K562 (cell line): ENCODE measurements around the gene PODNL1. TPM values are rescaled to one million over a fixed set of nuclear protein-coding genes. Genes with fewer than 3 reads are reported as not detected.

Experiments used
- ATAC-seq: fragments of 200-7000 bp; cut with Tn5 transposase; 3 replicates; pipeline ENCODE4 v1.9.1; 2020; ENCODE audit warnings: moderate library complexity
- BruUV-seq: library from RNA; stranded (reverse); fragments of 400-500 nt; replicated peaks from 2 replicates; lab custom pipeline; 2021; lab: Mats Ljungman, UMichigan
- CTCF ChIA-PET: fragments of 300-600 bp; formaldehyde crosslinking; extraction: SDS; loops from one replicate; lab custom pipeline; 2021; ENCODE audit warnings: low intra/inter-chr PET ratio; lab: Yijun Ruan, JAX
- POLR2A ChIA-PET: fragments of 300-600, 350-650 bp; sonication (Branson Sonifier 250); formaldehyde crosslinking; extraction: SDS; loops from one replicate; lab custom pipeline; 2021; ENCODE audit warnings: antibody characterized with exemption, inconsistent platforms; lab: Yijun Ruan, JAX
- DNase-seq, 4 experiments: peaks; one replicate each; pipeline versions ENCODE4 v3.0.0 to v3.0.0-alpha.2; 2011 to 2018; ENCODE audit warnings: low spot score in 3 of 4, mixed read lengths in 3 of 4; ENCODE audit errors: extremely low read depth in 1 of 4
- FAIRE-seq: peaks from 2 replicates; lab custom pipeline; 2011; peaks lifted over from hg19 to GRCh38; lab: Jason Lieb, UNC
- H2AFZ ChIP-seq: 2 replicates; pipeline ENCODE4 v1.6.0; 2011; ENCODE audit warnings: low read depth, low read length, control low read depth, inconsistent platforms
- H3K27ac ChIP-seq: fragments of 200-600 bp; 3 replicates; pipeline ENCODE4 v1.8.0; 2011; ENCODE audit warnings: low read depth, mild to moderate bottlenecking, control low read depth, inconsistent platforms, low read length, moderate library complexity, mixed read lengths; ENCODE audit errors: extremely low read depth
- H3K27me3 ChIP-seq, 2 experiments: fragments of 300-600 bp in 1 of 2; 2 replicates in 1 of 2; 3 replicates in 1 of 2; pipeline versions ENCODE4 v1.6.0 to v1.8.0; 2011; ENCODE audit warnings: inconsistent platforms in 2 of 2, low read length in 2 of 2, mild to moderate bottlenecking in 1 of 2, mixed read lengths in 1 of 2, moderate library complexity in 1 of 2; ENCODE audit not compliant: control insufficient read depth in 2 of 2, insufficient read depth in 2 of 2
- H3K36me3 ChIP-seq: fragments of 300-600 bp; 3 replicates; pipeline ENCODE4 v1.8.0; 2011; ENCODE audit warnings: mild to moderate bottlenecking, low read length, inconsistent platforms; ENCODE audit not compliant: control insufficient read depth, insufficient read depth
- H3K4me1 ChIP-seq, 2 experiments: fragments of 200-600 bp in 1 of 2; replicated peaks in 1 of 2; 2 replicates in 1 of 2; 3 replicates in 1 of 2; pipeline versions ENCODE4 v1.5.1 to v1.8.0; 2011; ENCODE audit warnings: inconsistent platforms in 2 of 2, low read length in 2 of 2, mild to moderate bottlenecking in 1 of 2, mixed read lengths in 1 of 2, moderate library complexity in 1 of 2; ENCODE audit not compliant: control insufficient read depth in 2 of 2, insufficient read depth in 2 of 2
- H3K4me2 ChIP-seq: 2 replicates; pipeline ENCODE4 v1.6.1; 2011; ENCODE audit warnings: low read length, control low read depth, inconsistent platforms, mixed read lengths; ENCODE audit not compliant: insufficient read depth
- H3K4me3 ChIP-seq: fragments of 200-600 bp; sonication (generic), shearing (Covaris generic); 2 replicates; pipeline ENCODE4 v1.5.1; 2016; ENCODE audit warnings: control low read depth, inconsistent platforms
- H3K79me2 ChIP-seq: fragments of 200-600 bp; 3 replicates; pipeline ENCODE4 v1.8.0; 2011; ENCODE audit warnings: low read length, inconsistent platforms; ENCODE audit not compliant: control insufficient read depth, insufficient read depth
- H3K9ac ChIP-seq, 2 experiments: 2 replicates each; pipeline versions ENCODE4 v1.6.0 to v1.6.1; 2011; ENCODE audit warnings: low read depth in 2 of 2, low read length in 2 of 2, control low read depth in 1 of 2, inconsistent platforms in 1 of 2, mild to moderate bottlenecking in 1 of 2, mixed read lengths in 1 of 2; ENCODE audit not compliant: insufficient read depth in 1 of 2
- H3K9me1 ChIP-seq: one replicate; pipeline ENCODE4 v1.6.0; 2011; ENCODE audit warnings: inconsistent platforms, mild to moderate bottlenecking, low read length, moderate library complexity; ENCODE audit not compliant: control insufficient read depth, insufficient read depth
- H3K9me3 ChIP-seq: replicated peaks from 2 replicates; pipeline ENCODE4 v1.5.1; 2011; ENCODE audit warnings: low read depth, low read length, inconsistent platforms; ENCODE audit not compliant: control insufficient read depth, insufficient read depth
- H4K20me1 ChIP-seq: replicated peaks from 2 replicates; pipeline ENCODE4 v1.6.1; 2011; ENCODE audit warnings: low read length, inconsistent platforms, mixed read lengths; ENCODE audit not compliant: control insufficient read depth, insufficient read depth
- CBX3 ChIP-seq, 2 experiments: IDR thresholded peaks; 1 replicate in 1 of 2; 2 replicates in 1 of 2; pipeline ENCODE4 v1.6.1; 2012; ENCODE audit warnings: inconsistent platforms in 2 of 2, low read length in 2 of 2, borderline replicate concordance in 1 of 2, control low read depth in 1 of 2
- FOS ChIP-seq: IDR thresholded peaks from 3 replicates; pipeline ENCODE4 v1.6.1; 2011; ENCODE audit not compliant: insufficient read length; ENCODE audit errors: extremely low read depth
- FOXJ3 ChIP-seq: sonication (generic); formaldehyde crosslinking; IDR thresholded peaks from 2 replicates; pipeline ENCODE4 v1.4.0; 2020; ENCODE audit warnings: mild to moderate bottlenecking, missing genetic modification reagents
- NR4A1 ChIP-seq, 2 experiments: fragments of 250-450 bp in 1 of 2; fragments of 450-650 bp in 1 of 2; sonication (Bioruptor Pico) in 1 of 2; IDR thresholded peaks; 2 replicates each; pipeline versions ENCODE4 v1.4.0 to v1.6.1; 2016 to 2020; ENCODE audit warnings: mild to moderate bottlenecking in 2 of 2, missing compliant biosample characterization in 1 of 2, missing genetic modification characterization in 1 of 2, moderate library complexity in 1 of 2
- RAD51 ChIP-seq: fragments of 450-650 bp; IDR thresholded peaks from 2 replicates; pipeline ENCODE4 v1.7.1; 2016; ENCODE audit warnings: low read depth, mild to moderate bottlenecking, borderline replicate concordance
- ZNF146 ChIP-seq: IDR thresholded peaks from one replicate; pipeline ENCODE4 v1.6.1; 2018; ENCODE audit warnings: missing compliant biosample characterization; ENCODE audit not compliant: unreplicated experiment
- ZNF316 ChIP-seq: fragments of 450-650 bp; IDR thresholded peaks from 2 replicates; pipeline ENCODE4 v1.6.1; 2016
- ZNF354B ChIP-seq: fragments of 250-450 bp; sonication (Bioruptor Pico); IDR thresholded peaks from 2 replicates; pipeline ENCODE4 v1.4.0; 2020
- WGBS: fragments of 100-300 bp; shearing (Covaris generic); methylation state at CpG from one replicate; pipeline ENCODE4 v1.1.6; 2016; ENCODE audit warnings: low coverage, mixed read lengths; ENCODE audit not compliant: insufficient coverage; ENCODE audit errors: missing lambda C conversion rate; 5-methylcytosine and 5-hydroxymethylcytosine counted together
- in situ Hi-C: fragments of 300-500 bp; cut with MboI; formaldehyde crosslinking; loops from 4 replicates; pipeline ENCODE4 v1.15.0; 2018; ENCODE audit warnings: inconsistent platforms, mixed read lengths
- intact Hi-C: fragments of 100-400 bp; cut with micrococcal nuclease; formaldehyde crosslinking; loops from 2 replicates; pipeline ENCODE4 v1.14.2; 2022
- polyA plus RNA-seq, 8 experiments: library from polyadenylated mRNA; depleted of rRNA in 4 of 8; stranded (reverse) in 5 of 8; unstranded in 3 of 8; fragments of >200 nt; fragmentation: Nextera tagmentation in 2 of 8; fragmentation: Illumina TruSeq in 1 of 8; extraction: Ambion mirVana in 2 of 8; extraction: Trizol in 1 of 8; gene quantifications; 2 replicates each; pipeline versions ENCODE4 v1.2.1 to v1.2.3, GENCODE V29; 2011 to 2014; ENCODE audit warnings: inconsistent platforms in 1 of 8, missing spikeins in 1 of 8
- total RNA-seq, 7 experiments: library from RNA; depleted of rRNA in 6 of 7; stranded (reverse); fragments of >200 nt in 6 of 7; fragmentation: Illumina TruSeq in 2 of 7; extraction: Trizol in 2 of 7; gene quantifications; 2 replicates each; pipeline versions ENCODE4 v1.2.1 to v1.2.3, GENCODE V29; 2011 to 2021; ENCODE audit warnings: low replicate concordance in 1 of 7
- TF ChIP-seq, protein P1 (sequence below): sonication (generic); formaldehyde crosslinking; IDR thresholded peaks from 2 replicates; pipeline ENCODE4 v1.9.0; 2022; ENCODE audit warnings: mild to moderate bottlenecking, missing genetic modification reagents
- TF ChIP-seq, protein P2 (sequence below): sonication (generic); formaldehyde crosslinking; IDR thresholded peaks from 2 replicates; pipeline ENCODE4 v1.5.0; 2020; ENCODE audit warnings: missing genetic modification reagents
- TF ChIP-seq, protein P3 (sequence below), 2 experiments: fragments of 450-650 bp; formaldehyde crosslinking in 1 of 2; IDR thresholded peaks; 2 replicates each; pipeline versions ENCODE4 v1.4.0 to v1.6.1; 2014 to 2020; ENCODE audit warnings: mild to moderate bottlenecking in 2 of 2, borderline replicate concordance in 1 of 2, low read depth in 1 of 2

PODNL1 gene
- total and polyA plus RNA-seq, 9 of the 15 experiments (the other 6 are each of a cell fraction or from before 2014, with no cell fraction given) = 0.18 to 0.47 (median 0.23) TPM; not detected in 3

DNA sequence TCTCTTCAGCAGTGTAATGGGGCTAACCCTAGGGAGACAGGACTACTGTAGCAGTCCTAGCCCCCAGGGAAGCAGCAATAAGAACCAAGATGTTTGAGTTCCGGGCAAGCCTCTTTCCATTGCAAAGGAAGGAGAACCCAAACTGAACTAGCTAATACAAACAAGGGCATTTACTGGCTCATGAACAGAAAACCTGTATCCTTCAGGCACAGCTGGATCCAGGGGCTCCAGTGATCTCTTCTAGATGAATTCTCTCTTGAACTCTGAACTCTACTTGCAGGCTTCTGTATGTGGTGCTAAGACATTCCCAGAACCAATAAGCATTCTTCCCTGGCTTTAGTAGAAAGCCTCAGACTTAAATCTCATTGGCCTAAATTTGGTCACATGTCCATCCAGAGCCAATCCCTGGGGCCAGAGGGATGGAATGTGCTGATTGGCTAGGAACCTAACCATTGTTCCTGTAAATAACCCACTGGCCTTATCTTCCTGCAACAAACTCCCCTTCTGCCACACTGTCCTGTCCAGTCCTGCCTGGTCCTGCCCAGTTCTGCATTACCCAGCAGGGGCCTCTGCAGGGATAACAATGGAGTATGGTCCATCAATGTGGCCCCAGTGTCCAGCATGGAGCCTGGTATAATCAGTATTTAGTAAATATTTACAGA, 3.9 kb upstream of the PODNL1 start:
- BruUV-seq = no TSS peak
- ChIA-PET CTCF (no interaction called here), POLR2A (interaction anchor here (0.6 to 2.5 kb wide), 2 partner anchors 12 to 18 kb away, joined by 3 to 9 read pairs; no protein-coding TSS in a partner anchor)
- Histone ChIP-seq H3K9me1 (no peaks in the 10 kb centered on the region), H3K4me3 (no peak overlapping the region), H4K20me1 (0 out of 2 replicates have a peak, but pooled peaks cover 4% of the 10 kb centered on the region), H3K9ac (no peak overlapping the region), H3K27ac (no peak overlapping the region), H2AFZ (peak overlapping the region; percentile 58; the same call in 1 of the 2 replicates), H3K27me3 (peaks cover 0 to 3% of the 10 kb centered on the region in 2 experiments; a peak in 1 of 5 replicates), H3K4me1 (peaks cover 0 to 16% of the 10 kb centered on the region in 2 experiments; a peak in 3 of 5 replicates), H3K4me2 (no peak overlapping the region), H3K36me3 (no peaks in the 10 kb centered on the region), H3K79me2 (no peaks in the 10 kb centered on the region), H3K9me3 (peaks cover 7% of the 10 kb centered on the region; the same call in 1 of the 2 replicates)
- DNase-seq = peak; percentile 39 to 76 (median 61)
- peak; percentile 81 for FAIRE-seq
- 30% methylated on average over 1 of the region's 1 CpG for WGBS
- in situ Hi-C loops = no loop called here
- peak; percentile 85 for ATAC-seq
- intact Hi-C loops = no loop called here
- TF ChIP-seq, protein P1, sequence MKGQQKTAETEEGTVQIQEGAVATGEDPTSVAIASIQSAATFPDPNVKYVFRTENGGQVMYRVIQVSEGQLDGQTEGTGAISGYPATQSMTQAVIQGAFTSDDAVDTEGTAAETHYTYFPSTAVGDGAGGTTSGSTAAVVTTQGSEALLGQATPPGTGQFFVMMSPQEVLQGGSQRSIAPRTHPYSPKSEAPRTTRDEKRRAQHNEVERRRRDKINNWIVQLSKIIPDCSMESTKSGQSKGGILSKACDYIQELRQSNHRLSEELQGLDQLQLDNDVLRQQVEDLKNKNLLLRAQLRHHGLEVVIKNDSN (CRISPR knock-in tag) = peak; percentile 89
- TF ChIP-seq NR4A1 (CRISPR knock-in tag; IDR thresholded peaks at IDR 0.05) = no peak
- TF ChIP-seq NR4A1 (tag; IDR thresholded peaks at IDR 0.05) = no peak
- peak; percentile 81 for TF ChIP-seq RAD51
- TF ChIP-seq, protein P2, sequence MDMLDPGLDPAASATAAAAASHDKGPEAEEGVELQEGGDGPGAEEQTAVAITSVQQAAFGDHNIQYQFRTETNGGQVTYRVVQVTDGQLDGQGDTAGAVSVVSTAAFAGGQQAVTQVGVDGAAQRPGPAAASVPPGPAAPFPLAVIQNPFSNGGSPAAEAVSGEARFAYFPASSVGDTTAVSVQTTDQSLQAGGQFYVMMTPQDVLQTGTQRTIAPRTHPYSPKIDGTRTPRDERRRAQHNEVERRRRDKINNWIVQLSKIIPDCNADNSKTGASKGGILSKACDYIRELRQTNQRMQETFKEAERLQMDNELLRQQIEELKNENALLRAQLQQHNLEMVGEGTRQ (CRISPR knock-in tag) = peak; percentile 86
- no peak for TF ChIP-seq FOXJ3
- TF ChIP-seq ZNF316 = peak; percentile 2; the same call in 1 of the 2 replicates
- TF ChIP-seq ZNF354B = no peak
- TF ChIP-seq CBX3 (IDR thresholded peaks at IDR 0.05; ENCODE audit: borderline replicate concordance in 1 of 2, low read length in 2 of 2) = 0 out of 3 replicates have a peak, but pooled peaks of 1 of the 2 experiments have one; percentile 48
- TF ChIP-seq, protein P3, sequence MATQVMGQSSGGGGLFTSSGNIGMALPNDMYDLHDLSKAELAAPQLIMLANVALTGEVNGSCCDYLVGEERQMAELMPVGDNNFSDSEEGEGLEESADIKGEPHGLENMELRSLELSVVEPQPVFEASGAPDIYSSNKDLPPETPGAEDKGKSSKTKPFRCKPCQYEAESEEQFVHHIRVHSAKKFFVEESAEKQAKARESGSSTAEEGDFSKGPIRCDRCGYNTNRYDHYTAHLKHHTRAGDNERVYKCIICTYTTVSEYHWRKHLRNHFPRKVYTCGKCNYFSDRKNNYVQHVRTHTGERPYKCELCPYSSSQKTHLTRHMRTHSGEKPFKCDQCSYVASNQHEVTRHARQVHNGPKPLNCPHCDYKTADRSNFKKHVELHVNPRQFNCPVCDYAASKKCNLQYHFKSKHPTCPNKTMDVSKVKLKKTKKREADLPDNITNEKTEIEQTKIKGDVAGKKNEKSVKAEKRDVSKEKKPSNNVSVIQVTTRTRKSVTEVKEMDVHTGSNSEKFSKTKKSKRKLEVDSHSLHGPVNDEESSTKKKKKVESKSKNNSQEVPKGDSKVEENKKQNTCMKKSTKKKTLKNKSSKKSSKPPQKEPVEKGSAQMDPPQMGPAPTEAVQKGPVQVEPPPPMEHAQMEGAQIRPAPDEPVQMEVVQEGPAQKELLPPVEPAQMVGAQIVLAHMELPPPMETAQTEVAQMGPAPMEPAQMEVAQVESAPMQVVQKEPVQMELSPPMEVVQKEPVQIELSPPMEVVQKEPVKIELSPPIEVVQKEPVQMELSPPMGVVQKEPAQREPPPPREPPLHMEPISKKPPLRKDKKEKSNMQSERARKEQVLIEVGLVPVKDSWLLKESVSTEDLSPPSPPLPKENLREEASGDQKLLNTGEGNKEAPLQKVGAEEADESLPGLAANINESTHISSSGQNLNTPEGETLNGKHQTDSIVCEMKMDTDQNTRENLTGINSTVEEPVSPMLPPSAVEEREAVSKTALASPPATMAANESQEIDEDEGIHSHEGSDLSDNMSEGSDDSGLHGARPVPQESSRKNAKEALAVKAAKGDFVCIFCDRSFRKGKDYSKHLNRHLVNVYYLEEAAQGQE (IDR thresholded peaks at IDR 0.05; ENCODE audit: borderline replicate concordance) = peak; percentile 59
- TF ChIP-seq, protein P3 (CRISPR knock-in tag; IDR thresholded peaks at IDR 0.05; ENCODE audit: low read depth) = no peak
- no peak for TF ChIP-seq ZNF146 (CRISPR knock-in tag)
- peak; percentile 18 for TF ChIP-seq FOS
